ENCODE results near the gene ZBTB26. TPM values are rescaled to one million over a fixed set of nuclear protein-coding genes. Genes with fewer than 3 reads are reported as not detected.

ZBTB26 gene
- polyA plus RNA-seq, 1 donor from 2014 or later = 8.5 TPM

- Histone ChIP-seq H3K4me2 (ENCODE audit: low read length) (no peak overlapping the region), H2AFZ (ENCODE audit: low read depth, low read length) (no peak overlapping the region), H3K27ac (ENCODE audit: low read length) (no peak overlapping the region), H4K20me1 (ENCODE audit: insufficient read depth) (no peaks in the 10 kb centered on the region), H3F3A (ENCODE audit: insufficient read depth, low read length, poor library complexity, severe bottlenecking) (no peaks in the 10 kb centered on the region), H3K9me2 (ENCODE audit: insufficient read depth, low read length) (no peaks in the 10 kb centered on the region), H3K36me3 (ENCODE audit: insufficient read depth, low read length) (no peaks in the 10 kb centered on the region), H3K27me3 (ENCODE audit: insufficient read depth, low read depth, low read length) (no peaks in the 10 kb centered on the region), H3K9me3 (ENCODE audit: low read length) (no peaks in the 10 kb centered on the region), H3K79me2 (replicated peaks; ENCODE audit: insufficient read depth, low read length) (peaks cover 47% of the 10 kb centered on the region), H3K4me3 (ENCODE audit: low read length) (no peak overlapping the region), H3K9ac (ENCODE audit: low read length) (no peak overlapping the region)
- TF ChIP-seq EP300 (conservative IDR thresholded peaks at IDR 0.05; ENCODE audit: poor library complexity, severe bottlenecking) = no peak
- no peak for TF ChIP-seq REST (IDR thresholded peaks at IDR 0.05; ENCODE audit: borderline replicate concordance)
- TF ChIP-seq SMC3 (conservative IDR thresholded peaks at IDR 0.05; ENCODE audit: poor library complexity) = no peak
- TF ChIP-seq RAD21 (conservative IDR thresholded peaks at IDR 0.05) = no peak
- no peak for TF ChIP-seq EZH2 (IDR thresholded peaks at IDR 0.05; ENCODE audit: borderline replicate concordance, insufficient read depth, low read length, poor library complexity, severe bottlenecking)
- no peak for TF ChIP-seq MXI1 (conservative IDR thresholded peaks at IDR 0.05; ENCODE audit: poor library complexity, severe bottlenecking)
- TF ChIP-seq TAF1 (IDR thresholded peaks at IDR 0.05; ENCODE audit: low read depth) = no peak
- no peak for TF ChIP-seq CTCF (IDR thresholded peaks at IDR 0.05; ENCODE audit: poor library complexity, severe bottlenecking)
- TF ChIP-seq POLR2AphosphoS5 (IDR thresholded peaks at IDR 0.05) = no peak
These were observed 8.3 kb upstream of the ZBTB26 start for GRCh38 chr9:122939601-122940000.

GRCh38 chr9:122936883-122937282 is 5.6 kb upstream of the ZBTB26 start:
- H3K27ac ChIP-seq (ENCODE audit: low read length) = no peak overlapping the region
- no peaks in the 10 kb centered on the region for H3K9me3 ChIP-seq (ENCODE audit: low read length)
- peaks cover 40% of the 10 kb centered on the region for H3K79me2 ChIP-seq (replicated peaks; ENCODE audit: insufficient read depth, low read length)
- H3K9ac ChIP-seq (ENCODE audit: low read length) = no peak overlapping the region
- H3K36me3 ChIP-seq (ENCODE audit: insufficient read depth, low read length) = no peaks in the 10 kb centered on the region
- no peaks in the 10 kb centered on the region for H3K9me2 ChIP-seq (ENCODE audit: insufficient read depth, low read length)
- no peak overlapping the region for H3K4me2 ChIP-seq (ENCODE audit: low read length)
- no peaks in the 10 kb centered on the region for H4K20me1 ChIP-seq (ENCODE audit: insufficient read depth)
- H3K4me3 ChIP-seq (ENCODE audit: low read length) = no peak overlapping the region
- no peak for TF ChIP-seq TAF1 (IDR thresholded peaks at IDR 0.05; ENCODE audit: low read depth)
- no peak for TF ChIP-seq SMC3 (conservative IDR thresholded peaks at IDR 0.05; ENCODE audit: poor library complexity)
- TF ChIP-seq CTCF (IDR thresholded peaks at IDR 0.05; ENCODE audit: poor library complexity, severe bottlenecking) = no peak
- no peak for TF ChIP-seq EZH2 (IDR thresholded peaks at IDR 0.05; ENCODE audit: borderline replicate concordance, insufficient read depth, low read length, poor library complexity, severe bottlenecking)
- TF ChIP-seq RAD21 (conservative IDR thresholded peaks at IDR 0.05) = no peak
- TF ChIP-seq REST (IDR thresholded peaks at IDR 0.05; ENCODE audit: borderline replicate concordance) = no peak
- no peak for TF ChIP-seq MXI1 (conservative IDR thresholded peaks at IDR 0.05; ENCODE audit: poor library complexity, severe bottlenecking)
- no peak for TF ChIP-seq EP300 (conservative IDR thresholded peaks at IDR 0.05; ENCODE audit: poor library complexity, severe bottlenecking)
- TF ChIP-seq POLR2AphosphoS5 (IDR thresholded peaks at IDR 0.05) = no peak
- H2AFZ ChIP-seq (ENCODE audit: low read depth, low read length) = no peak overlapping the region
- no peaks in the 10 kb centered on the region for H3K27me3 ChIP-seq (ENCODE audit: insufficient read depth, low read depth, low read length)
- no peaks in the 10 kb centered on the region for H3F3A ChIP-seq (ENCODE audit: insufficient read depth, low read length, poor library complexity, severe bottlenecking)

Data from neural cell (in vitro differentiated cells).